Caco-2 (cell line): ENCODE results near the gene CEND1. TPM values are rescaled to one million over a fixed set of nuclear protein-coding genes. Genes with fewer than 3 reads are reported as not detected.
A peak's percentile ranks its signal among the peaks of the same experiment; 100 is the strongest.

Experiments used
- BruUV-seq: library from RNA; stranded (reverse); fragments of 400-500 nt; replicated peaks from 2 replicates; lab custom pipeline; 2021; lab: Mats Ljungman, UMichigan
- CTCF ChIA-PET: fragments of 300-600 bp; sonication (Branson Sonifier 250); formaldehyde crosslinking; loops from one replicate; lab custom pipeline; 2022; ENCODE audit warnings: antibody characterized with exemption; lab: Charles Lee
- POLR2A ChIA-PET: fragments of 300-600 bp; sonication (Branson Sonifier 250); formaldehyde crosslinking; loops from one replicate; lab custom pipeline; 2022; ENCODE audit warnings: antibody characterized with exemption; lab: Charles Lee
- DNase-seq, 2 experiments: peaks; one replicate each; pipeline versions ENCODE4 v3.0.0 to v3.0.0-alpha.2; 2020 to 2022
- H3K27me3 ChIP-seq: replicated peaks from 2 replicates; pipeline ENCODE4 v1.6.0; 2011; ENCODE audit warnings: low read length; ENCODE audit not compliant: control insufficient read depth, insufficient read depth
- H3K36me3 ChIP-seq: 2 replicates; pipeline ENCODE4 v1.5.1; 2011; ENCODE audit warnings: low read length; ENCODE audit not compliant: control insufficient read depth, insufficient read depth
- H3K4me1 ChIP-seq: fragments of 250-450 bp; sonication (Bioruptor Pico); 2 replicates; pipeline ENCODE4 v1.5.1; 2020; ENCODE audit warnings: mild to moderate bottlenecking
- H3K4me3 ChIP-seq: 2 replicates; pipeline ENCODE4 v1.5.1; 2011; ENCODE audit warnings: low read depth, mild to moderate bottlenecking, control low read depth, low read length
- H3K9me3 ChIP-seq: fragments of 250-450 bp; sonication (Bioruptor Pico); 2 replicates; pipeline ENCODE4 v1.5.1; 2020; ENCODE audit warnings: mild to moderate bottlenecking, moderate library complexity
- H3K27ac Mint-ChIP-seq: one replicate; pipeline ENCODE4 v1.8.0; 2022; ENCODE audit warnings: mixed read lengths; ENCODE audit not compliant: unreplicated experiment
- H3K27me3 Mint-ChIP-seq: one replicate; pipeline ENCODE4 v1.8.0; 2022; ENCODE audit warnings: mixed read lengths; ENCODE audit not compliant: insufficient read depth, unreplicated experiment
- H3K36me3 Mint-ChIP-seq: one replicate; pipeline ENCODE4 v1.8.0; 2022; ENCODE audit warnings: mild to moderate bottlenecking, mixed read lengths; ENCODE audit not compliant: insufficient read depth, unreplicated experiment
- H3K4me1 Mint-ChIP-seq: one replicate; pipeline ENCODE4 v1.8.0; 2022; ENCODE audit warnings: low read depth, mixed read lengths; ENCODE audit not compliant: unreplicated experiment
- H3K4me3 Mint-ChIP-seq: one replicate; pipeline ENCODE4 v1.8.0; 2022; ENCODE audit warnings: mild to moderate bottlenecking, moderate library complexity, mixed read lengths; ENCODE audit not compliant: unreplicated experiment
- H3K9me3 Mint-ChIP-seq: one replicate; pipeline ENCODE4 v1.8.0; 2022; ENCODE audit warnings: mixed read lengths; ENCODE audit not compliant: unreplicated experiment
- intact Hi-C: fragments of 100-400 bp; cut with micrococcal nuclease; formaldehyde crosslinking; loops from one replicate; pipeline ENCODE4 v1.10.0; 2022; ENCODE audit not compliant: unreplicated experiment
- total RNA-seq: library from RNA; stranded (reverse); gene quantifications from 2 replicates; pipeline ENCODE4 v1.2.3, GENCODE V29; 2022
- TF ChIP-seq, protein P1 (sequence below), 2 experiments: fragments of 200-600 bp in 1 of 2; IDR thresholded peaks; 1 replicate in 1 of 2; 2 replicates in 1 of 2; pipeline versions ENCODE4 v1.5.1 to v1.8.0; 2011 to 2022; ENCODE audit warnings: antibody characterized with exemption in 1 of 2, control low read depth in 1 of 2, inconsistent platforms in 1 of 2, low read depth in 1 of 2, low read length in 1 of 2, mild to moderate bottlenecking in 1 of 2, moderate library complexity in 1 of 2; ENCODE audit not compliant: insufficient read depth in 1 of 2, severe bottlenecking in 1 of 2, unreplicated experiment in 1 of 2

Gene CEND1
- total RNA-seq, 1 experiment from 2014 or later: not detected

DNA sequence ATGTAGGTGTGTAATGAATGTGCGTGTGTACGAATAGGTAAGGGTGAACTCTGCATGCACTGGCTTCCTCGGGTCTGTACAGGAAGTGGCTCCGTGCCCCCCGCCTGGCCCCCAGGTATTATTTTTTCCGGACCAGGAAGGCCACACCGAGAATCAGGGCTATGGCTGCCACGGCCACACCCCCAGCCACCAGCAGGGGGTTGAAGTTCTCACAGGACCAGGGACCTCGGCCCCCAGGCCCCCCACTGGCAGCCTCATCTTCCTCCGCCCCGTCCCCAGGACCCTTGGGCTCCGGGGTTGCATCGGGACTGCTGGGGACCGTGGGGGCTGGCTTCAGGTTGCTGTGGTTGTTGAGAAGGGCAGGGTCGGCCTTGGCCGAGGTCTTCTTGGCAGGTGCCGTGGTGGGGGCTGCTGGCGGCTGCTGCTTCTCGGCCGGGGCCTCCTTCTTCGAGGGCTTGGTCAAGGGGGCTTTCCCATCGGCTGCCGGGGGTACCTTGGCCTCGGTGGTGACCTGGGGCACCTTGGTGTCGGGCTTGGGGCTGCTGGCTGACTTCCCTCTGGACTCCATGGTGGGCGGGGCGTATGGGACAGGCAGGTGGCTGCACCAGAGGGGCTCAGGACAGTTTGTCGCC lies 1.8 kb downstream of the CEND1 start:
- intact Hi-C loops: no loop called here
- H3K36me3 Mint-ChIP-seq: peaks cover 27% of the 10 kb centered on the region
- Histone ChIP-seq H3K9me3 (no peaks in the 10 kb centered on the region), H3K36me3 (no peaks in the 10 kb centered on the region), H3K4me1 (no peaks in the 10 kb centered on the region), H3K4me3 (no peak overlapping the region), H3K27me3 (no peaks in the 10 kb centered on the region)
- no peak overlapping the region for H3K27ac Mint-ChIP-seq
- H3K4me3 Mint-ChIP-seq: no peak overlapping the region
- no peaks in the 10 kb centered on the region for H3K4me1 Mint-ChIP-seq
- TF ChIP-seq, protein P1, sequence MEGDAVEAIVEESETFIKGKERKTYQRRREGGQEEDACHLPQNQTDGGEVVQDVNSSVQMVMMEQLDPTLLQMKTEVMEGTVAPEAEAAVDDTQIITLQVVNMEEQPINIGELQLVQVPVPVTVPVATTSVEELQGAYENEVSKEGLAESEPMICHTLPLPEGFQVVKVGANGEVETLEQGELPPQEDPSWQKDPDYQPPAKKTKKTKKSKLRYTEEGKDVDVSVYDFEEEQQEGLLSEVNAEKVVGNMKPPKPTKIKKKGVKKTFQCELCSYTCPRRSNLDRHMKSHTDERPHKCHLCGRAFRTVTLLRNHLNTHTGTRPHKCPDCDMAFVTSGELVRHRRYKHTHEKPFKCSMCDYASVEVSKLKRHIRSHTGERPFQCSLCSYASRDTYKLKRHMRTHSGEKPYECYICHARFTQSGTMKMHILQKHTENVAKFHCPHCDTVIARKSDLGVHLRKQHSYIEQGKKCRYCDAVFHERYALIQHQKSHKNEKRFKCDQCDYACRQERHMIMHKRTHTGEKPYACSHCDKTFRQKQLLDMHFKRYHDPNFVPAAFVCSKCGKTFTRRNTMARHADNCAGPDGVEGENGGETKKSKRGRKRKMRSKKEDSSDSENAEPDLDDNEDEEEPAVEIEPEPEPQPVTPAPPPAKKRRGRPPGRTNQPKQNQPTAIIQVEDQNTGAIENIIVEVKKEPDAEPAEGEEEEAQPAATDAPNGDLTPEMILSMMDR (IDR thresholded peaks at IDR 0.05; ENCODE audit: insufficient read depth in 1 of 2, low read depth in 1 of 2, low read length in 1 of 2, severe bottlenecking in 1 of 2, unreplicated experiment in 1 of 2): no peak
- no TSS peak for BruUV-seq
- no peaks in the 10 kb centered on the region for H3K9me3 Mint-ChIP-seq
- no peaks in the 10 kb centered on the region for H3K27me3 Mint-ChIP-seq
- ChIA-PET CTCF (no interaction called here), POLR2A (no interaction called here)
- no peak for DNase-seq

DNA sequence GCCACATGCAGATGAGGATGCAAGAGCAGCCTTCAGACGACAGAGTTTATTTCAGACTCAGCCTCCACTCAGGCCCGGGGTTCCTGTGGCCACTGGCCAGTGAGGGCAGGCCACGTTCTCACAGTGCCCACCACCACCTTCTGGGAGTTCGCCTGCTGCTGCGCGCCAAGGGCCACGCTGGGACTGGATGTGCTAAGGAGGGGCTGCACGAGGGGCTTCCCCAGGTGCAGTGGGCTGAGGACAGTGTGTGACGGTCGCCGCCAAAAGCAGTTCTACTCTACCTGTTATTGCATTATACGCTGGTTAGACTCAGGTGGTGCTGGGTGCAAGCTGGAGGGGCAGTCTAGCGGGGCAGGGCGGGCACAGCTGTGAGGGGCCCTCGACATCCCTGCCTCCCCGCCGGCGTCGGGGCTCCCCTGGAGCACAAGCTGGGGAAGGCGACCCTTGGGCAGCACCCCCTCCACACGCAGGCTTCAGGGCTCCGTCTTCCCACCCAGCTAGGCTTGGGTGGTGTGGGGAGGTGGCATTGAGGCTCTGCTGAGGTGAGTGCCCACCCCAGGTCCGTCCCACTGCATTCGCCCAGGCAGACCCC lies 2.7 kb downstream of the CEND1 start:
- H3K36me3 ChIP-seq: no peaks in the 10 kb centered on the region
- TF ChIP-seq, protein P1 (IDR thresholded peaks at IDR 0.05; ENCODE audit: insufficient read depth in 1 of 2, low read depth in 1 of 2, low read length in 1 of 2, severe bottlenecking in 1 of 2, unreplicated experiment in 1 of 2): no peak
- Mint-ChIP-seq H3K27me3 (no peaks in the 10 kb centered on the region), H3K4me3 (no peak overlapping the region), H3K4me1 (no peaks in the 10 kb centered on the region), H3K27ac (peak overlapping the region; percentile 25), H3K9me3 (no peaks in the 10 kb centered on the region), H3K36me3 (peaks cover 24% of the 10 kb centered on the region)
- H3K4me3 ChIP-seq: no peak overlapping the region
- CTCF ChIA-PET: interaction anchor here (0.6 to 2.0 kb wide), 2 partner anchors 10 to 254 kb away, joined by 3 to 6 read pairs; no protein-coding TSS in a partner anchor
- intact Hi-C loops: no loop called here
- POLR2A ChIA-PET: no interaction called here
- no peaks in the 10 kb centered on the region for H3K27me3 ChIP-seq
- BruUV-seq: no TSS peak
- no peaks in the 10 kb centered on the region for H3K4me1 ChIP-seq
- no peaks in the 10 kb centered on the region for H3K9me3 ChIP-seq
- no peak for DNase-seq

DNA sequence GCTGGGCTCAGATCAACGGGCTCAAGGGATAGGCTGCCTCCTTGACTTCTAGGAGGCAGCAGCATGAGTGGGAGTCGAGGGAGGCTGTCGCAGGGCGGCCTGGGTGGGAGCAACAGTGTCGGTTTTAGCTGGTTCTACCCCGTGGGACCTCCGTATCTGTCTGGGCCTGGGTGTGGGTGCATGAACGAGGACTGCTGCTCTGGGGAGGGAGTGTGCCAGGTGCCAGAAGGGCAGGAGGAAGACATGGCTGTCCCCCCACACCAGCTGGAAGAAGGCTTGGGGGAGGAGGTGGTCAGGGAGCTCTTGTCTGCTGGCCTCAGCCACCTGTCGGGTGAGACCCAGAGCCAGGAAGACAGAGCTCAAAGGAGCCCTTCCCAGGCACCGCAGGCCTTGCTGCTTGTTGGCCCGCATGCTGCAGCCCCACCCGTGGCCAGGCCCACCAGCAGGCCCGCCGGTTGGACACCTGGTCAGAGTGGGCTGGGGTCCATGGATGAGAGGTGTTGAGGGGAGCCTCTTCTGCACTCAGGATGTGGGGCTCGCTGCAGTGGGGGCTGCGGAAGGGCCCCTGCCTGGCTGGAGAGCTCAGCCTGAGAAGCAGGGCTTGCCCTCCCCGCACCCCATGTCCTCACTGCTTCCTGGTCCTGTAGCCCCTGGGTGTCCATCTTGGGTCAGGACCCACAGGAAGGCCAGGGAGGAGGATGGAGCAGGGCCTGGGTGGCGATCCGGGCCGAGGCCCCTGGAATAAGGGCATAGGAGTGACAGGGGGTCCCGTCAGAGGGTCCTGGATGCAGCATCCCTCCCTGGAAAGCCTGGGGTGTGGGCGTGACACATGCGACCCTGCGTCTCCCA lies 3.4 kb downstream of the CEND1 start:
- no peak for DNase-seq
- ChIA-PET CTCF (interaction anchor here (0.6 to 2.0 kb wide), 3 partner anchors 9 to 253 kb away, joined by 3 to 6 read pairs (median 3); no protein-coding TSS in a partner anchor), POLR2A (interaction anchor here (0.5 kb wide), 2 partner anchors 20 to 33 kb away, joined by 4 to 5 read pairs; no protein-coding TSS in a partner anchor)
- H3K9me3 Mint-ChIP-seq: no peaks in the 10 kb centered on the region
- no peak overlapping the region for H3K4me3 ChIP-seq
- no peaks in the 10 kb centered on the region for H3K27me3 Mint-ChIP-seq
- H3K27me3 ChIP-seq: no peaks in the 10 kb centered on the region
- intact Hi-C loops: no loop called here
- no peaks in the 10 kb centered on the region for H3K4me1 Mint-ChIP-seq
- BruUV-seq: no TSS peak
- no peaks in the 10 kb centered on the region for H3K36me3 ChIP-seq
- H3K27ac Mint-ChIP-seq: peak overlapping the region; percentile 25
- TF ChIP-seq, protein P1 (IDR thresholded peaks at IDR 0.05; ENCODE audit: insufficient read depth in 1 of 2, low read depth in 1 of 2, low read length in 1 of 2, severe bottlenecking in 1 of 2, unreplicated experiment in 1 of 2): no peak
- no peaks in the 10 kb centered on the region for H3K4me1 ChIP-seq
- no peaks in the 10 kb centered on the region for H3K9me3 ChIP-seq
- no peak overlapping the region for H3K4me3 Mint-ChIP-seq
- H3K36me3 Mint-ChIP-seq: peaks cover 24% of the 10 kb centered on the region
